ENCODE results near the gene FMNL2.

FMNL2 gene

GRCh38 chr2:152646264-152646663 is 311.3 kb downstream of the FMNL2 start:
- no peak for TF ChIP-seq CTCF (IDR thresholded peaks at IDR 0.05; ENCODE audit: low read depth, low read length)
- Histone ChIP-seq H3K36me3 (peaks cover 48% of the 10 kb centered on the region), H3K9me3 (ENCODE audit: severe bottlenecking) (no peaks in the 10 kb centered on the region), H3K27ac (no peak overlapping the region), H3K4me3 (ENCODE audit: low read depth, low read length) (no peak overlapping the region), H3K27me3 (ENCODE audit: insufficient read depth, low read depth, severe bottlenecking) (no peaks in the 10 kb centered on the region)
- no peak for DNase-seq

GRCh38 chr2:152646775-152647174 is 311.8 kb downstream of the FMNL2 start:
- H3K27ac ChIP-seq: no peak overlapping the region
- no peak for TF ChIP-seq CTCF (IDR thresholded peaks at IDR 0.05; ENCODE audit: low read depth, low read length)
- no peaks in the 10 kb centered on the region for H3K9me3 ChIP-seq (ENCODE audit: severe bottlenecking)
- no peak overlapping the region for H3K4me3 ChIP-seq (ENCODE audit: low read depth, low read length)
- DNase-seq: no peak
- H3K27me3 ChIP-seq (ENCODE audit: insufficient read depth, low read depth, severe bottlenecking): no peaks in the 10 kb centered on the region
- peaks cover 45% of the 10 kb centered on the region for H3K36me3 ChIP-seq

GRCh38 chr2:152647552-152647951 is 312.6 kb downstream of the FMNL2 start:
- no peak for DNase-seq
- Histone ChIP-seq H3K9me3 (ENCODE audit: severe bottlenecking) (no peaks in the 10 kb centered on the region), H3K4me3 (ENCODE audit: low read depth, low read length) (no peak overlapping the region), H3K27ac (no peak overlapping the region), H3K36me3 (peaks cover 44% of the 10 kb centered on the region), H3K27me3 (ENCODE audit: insufficient read depth, low read depth, severe bottlenecking) (no peaks in the 10 kb centered on the region)
- no peak for TF ChIP-seq CTCF (IDR thresholded peaks at IDR 0.05; ENCODE audit: low read depth, low read length)

GRCh38 chr2:152648336-152648735 is 313.4 kb downstream of the FMNL2 start:
- Histone ChIP-seq H3K4me3 (ENCODE audit: low read depth, low read length) (no peak overlapping the region), H3K36me3 (peaks cover 40% of the 10 kb centered on the region), H3K9me3 (ENCODE audit: severe bottlenecking) (no peaks in the 10 kb centered on the region), H3K27ac (no peak overlapping the region), H3K27me3 (ENCODE audit: insufficient read depth, low read depth, severe bottlenecking) (no peaks in the 10 kb centered on the region)
- TF ChIP-seq CTCF (IDR thresholded peaks at IDR 0.05; ENCODE audit: low read depth, low read length): no peak
- no peak for DNase-seq

GRCh38 chr2:152649997-152650396 is 315.0 kb downstream of the FMNL2 start:
- Histone ChIP-seq H3K9me3 (ENCODE audit: severe bottlenecking) (no peaks in the 10 kb centered on the region), H3K36me3 (peaks cover 24% of the 10 kb centered on the region), H3K4me3 (ENCODE audit: low read depth, low read length) (no peak overlapping the region), H3K27ac (no peak overlapping the region), H3K27me3 (ENCODE audit: insufficient read depth, low read depth, severe bottlenecking) (no peaks in the 10 kb centered on the region)
- DNase-seq: no peak
- TF ChIP-seq CTCF (IDR thresholded peaks at IDR 0.05; ENCODE audit: low read depth, low read length): no peak

- TF ChIP-seq CTCF (IDR thresholded peaks at IDR 0.05; ENCODE audit: low read depth, low read length): no peak
- Histone ChIP-seq H3K36me3 (peaks cover 25% of the 10 kb centered on the region), H3K4me3 (ENCODE audit: low read depth, low read length) (no peak overlapping the region), H3K27me3 (ENCODE audit: insufficient read depth, low read depth, severe bottlenecking) (no peaks in the 10 kb centered on the region), H3K27ac (no peak overlapping the region), H3K9me3 (ENCODE audit: severe bottlenecking) (no peaks in the 10 kb centered on the region)
- DNase-seq: no peak
These were observed 315.9 kb downstream of the FMNL2 start for GRCh38 chr2:152650768-152651371.
